ENCODE data around the gene GSKIP. TPM values are rescaled to one million over a fixed set of nuclear protein-coding genes. Genes with fewer than 3 reads are reported as not detected.

The GSKIP gene
- polyA plus RNA-seq, 3 donors from 2014 or later = 18.0 to 23.2 (median 21.2) TPM

Other genes starting within 250 kb of the GSKIP start
- not detected for gene BDKRB2, start 158.7 kb upstream of the GSKIP start, polyA plus RNA-seq
- not detected for gene BDKRB1, start 107.3 kb upstream of the GSKIP start, polyA plus RNA-seq
- gene ATG2B, start 185 bp upstream of the GSKIP start, polyA plus RNA-seq = 1 to 10 TPM; 1.6 to 3.2 (median 2.9) TPM
- under 1 TPM in 1 of 3 donors, not detected in 2; 0.31 TPM for gene AK7, start 28.6 kb downstream of the GSKIP start, polyA plus RNA-seq
- gene PAPOLA, start 138.9 kb downstream of the GSKIP start, polyA plus RNA-seq = 10 to 100 TPM; 65.8 to 77.1 (median 73.0) TPM

All from immature natural killer cell (primary cell).